ENCODE data around the gene ACSF2.

Gene ACSF2

GRCh38 chr17:50429793-50430192 is 3.8 kb downstream of the ACSF2 start:
- H3K4me3 ChIP-seq (replicated peaks in 1 of 2; ENCODE audit: low read depth in 2 of 2, low read length in 2 of 2) = no peak overlapping the region
- no peak for TF ChIP-seq CTCF (IDR thresholded peaks at IDR 0.05; ENCODE audit: low read depth, low read length)
- DNase-seq (ENCODE audit: low read depth in 2 of 2) = no peak

DNA sequence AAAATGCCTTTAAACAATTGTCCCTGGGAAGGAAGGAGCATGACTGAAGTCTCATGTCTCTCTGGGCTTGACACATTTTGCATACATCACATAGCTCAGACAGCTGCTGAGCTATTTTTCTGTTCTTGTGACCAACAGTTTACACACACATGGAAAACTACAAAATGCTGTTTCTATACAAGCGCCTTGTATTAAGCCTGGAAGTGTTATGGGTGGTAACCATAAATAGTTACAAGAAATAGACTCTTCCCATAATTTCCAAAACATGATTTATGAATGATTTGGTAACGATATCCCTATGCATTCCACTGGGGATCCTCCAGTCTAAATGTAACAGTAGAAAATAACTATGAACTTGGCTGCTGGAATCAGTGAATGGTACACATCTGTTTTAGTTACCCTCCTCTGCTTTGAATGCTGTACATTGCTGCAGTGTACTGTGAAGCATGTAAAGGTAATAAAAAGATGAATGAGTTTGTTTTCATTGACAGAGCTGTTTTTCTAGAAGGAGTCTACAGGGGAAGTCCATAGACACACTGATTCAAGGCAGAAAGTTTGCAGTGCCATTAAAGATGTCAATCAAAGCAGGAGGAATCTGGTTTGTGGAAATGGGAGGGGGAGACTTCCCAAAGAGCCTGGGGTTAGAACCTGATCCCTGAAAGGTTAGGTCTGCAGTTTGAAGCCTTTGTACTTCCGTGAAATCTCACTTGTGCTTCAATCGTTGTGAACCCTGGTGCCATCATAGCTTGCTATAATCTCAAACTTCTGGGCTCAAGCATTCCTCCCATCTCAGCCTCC is 5.0 kb downstream of the ACSF2 start:
- DNase-seq (ENCODE audit: low read depth in 2 of 2) = no peak
- H3K4me3 ChIP-seq (replicated peaks in 1 of 2; ENCODE audit: low read depth in 2 of 2, low read length in 2 of 2) = no peak overlapping the region
- no peak for TF ChIP-seq CTCF (IDR thresholded peaks at IDR 0.05; ENCODE audit: low read depth, low read length)

DNA sequence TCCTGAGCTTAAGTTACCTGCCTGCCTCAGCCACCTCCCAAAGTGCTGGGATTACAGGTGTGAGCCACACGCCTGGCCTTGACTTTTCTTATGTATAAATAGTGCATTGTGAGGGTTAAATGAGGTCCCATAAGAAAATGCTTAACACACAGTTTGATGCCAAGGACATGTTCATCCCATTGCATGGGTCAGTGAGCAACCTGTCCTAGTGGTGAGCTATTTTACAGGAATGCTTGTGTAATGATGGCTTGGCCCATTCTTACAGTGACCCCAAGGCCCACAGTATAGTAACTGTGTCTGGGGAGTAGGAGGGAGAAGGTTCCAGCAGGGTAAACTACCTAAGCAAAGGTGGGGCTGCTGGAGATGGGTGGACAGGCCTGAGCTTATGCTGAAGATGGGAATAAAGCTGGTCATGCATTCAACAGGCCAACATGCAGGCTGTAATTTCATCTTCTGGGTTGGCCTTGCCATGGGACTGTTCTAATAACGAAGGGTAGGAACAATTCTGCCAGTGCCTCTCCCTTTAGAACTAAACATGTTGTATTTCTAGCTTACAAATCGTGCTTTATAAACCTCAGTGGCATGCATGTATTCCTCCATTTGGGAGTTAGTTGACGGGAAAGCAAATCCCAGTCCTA is 6.2 kb downstream of the ACSF2 start:
- no peak overlapping the region for H3K4me3 ChIP-seq (replicated peaks in 1 of 2; ENCODE audit: low read depth in 2 of 2, low read length in 2 of 2)
- no peak for TF ChIP-seq CTCF (IDR thresholded peaks at IDR 0.05; ENCODE audit: low read depth, low read length)
- DNase-seq (ENCODE audit: low read depth in 2 of 2) = no peak

- no peak overlapping the region for H3K4me3 ChIP-seq (replicated peaks in 1 of 2; ENCODE audit: low read depth in 2 of 2, low read length in 2 of 2)
- DNase-seq (ENCODE audit: low read depth in 2 of 2) = no peak
- no peak for TF ChIP-seq CTCF (IDR thresholded peaks at IDR 0.05; ENCODE audit: low read depth, low read length)
Measured at GRCh38 chr17:50437409-50437808, 11.4 kb downstream of the ACSF2 start.

DNA sequence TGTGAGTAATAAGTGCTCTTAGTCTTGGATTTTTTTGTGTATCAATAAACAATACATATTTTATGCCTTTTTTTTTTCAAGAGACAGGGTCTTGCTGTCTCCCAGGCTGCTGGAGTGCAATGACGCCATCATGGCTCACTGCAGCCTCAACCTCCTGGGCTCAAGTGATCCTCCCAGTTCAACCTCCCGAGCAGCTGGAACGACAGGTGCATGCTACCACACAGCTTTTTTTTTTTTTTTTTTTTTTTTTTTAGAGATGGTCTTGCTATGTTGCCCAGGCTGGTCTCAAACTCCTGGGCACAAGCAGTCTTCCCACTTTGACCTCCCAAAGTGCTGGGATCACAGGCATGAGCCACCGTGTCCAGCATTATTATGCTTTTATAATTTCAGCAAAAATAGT is 13.0 kb downstream of the ACSF2 start:
- TF ChIP-seq CTCF (IDR thresholded peaks at IDR 0.05; ENCODE audit: low read depth, low read length) = no peak

GRCh38 chr17:50440172-50440837 is 14.3 kb downstream of the ACSF2 start:
- no peak for TF ChIP-seq CTCF (IDR thresholded peaks at IDR 0.05; ENCODE audit: low read depth, low read length)
- H3K4me3 ChIP-seq (replicated peaks in 1 of 2; ENCODE audit: low read depth in 2 of 2, low read length in 2 of 2) = no peak overlapping the region
- DNase-seq (ENCODE audit: low read depth in 2 of 2) = no peak

More for the DNA sequence above, 13.0 kb downstream of the ACSF2 start:
- no peak overlapping the region for H3K4me3 ChIP-seq (replicated peaks in 1 of 2; ENCODE audit: low read depth in 2 of 2, low read length in 2 of 2)
- DNase-seq (ENCODE audit: low read depth in 2 of 2) = no peak

Measured in cardiac fibroblast (primary cell).